HEK293 (cell line): Measurements from ENCODE around the gene AKAP12.

Experiments
- EGR2 ChIP-seq: fragments of 450-650 bp; formaldehyde crosslinking; IDR thresholded peaks from 2 replicates; pipeline ENCODE4 v1.5.1; 2016; ENCODE audit warnings: low read depth, missing biosample characterization, missing genetic modification characterization
- HOXC10 ChIP-seq: sonication (generic); formaldehyde crosslinking; IDR thresholded peaks from 2 replicates; pipeline ENCODE4 v1.8.1; 2023; ENCODE audit warnings: mild to moderate bottlenecking, missing genetic modification reagents
- IKZF3 ChIP-seq: fragments of 450-650 bp; IDR thresholded peaks from 2 replicates; pipeline ENCODE4 v1.5.0; 2018; ENCODE audit warnings: missing biosample characterization, mild to moderate bottlenecking, missing genetic modification characterization, moderate library complexity
- KLF16 ChIP-seq: fragments of 450-650 bp; formaldehyde crosslinking; IDR thresholded peaks from 2 replicates; pipeline ENCODE4 v1.5.1; 2017; ENCODE audit warnings: missing biosample characterization, missing genetic modification characterization
- KLF9 ChIP-seq: fragments of 450-650 bp; formaldehyde crosslinking; IDR thresholded peaks from 2 replicates; pipeline ENCODE4 v1.5.1; 2016; ENCODE audit warnings: missing biosample characterization, missing genetic modification characterization, low read depth
- PRDM1 ChIP-seq: fragments of 450-650 bp; formaldehyde crosslinking; IDR thresholded peaks from 2 replicates; pipeline ENCODE4; 2016; ENCODE audit warnings: missing biosample characterization, missing genetic modification characterization
- REST ChIP-seq: fragments of 450-650 bp; formaldehyde crosslinking; IDR thresholded peaks from 2 replicates; pipeline ENCODE4 v1.5.1; 2016; ENCODE audit warnings: missing biosample characterization, missing genetic modification characterization
- SCRT2 ChIP-seq: fragments of 450-650 bp; formaldehyde crosslinking; IDR thresholded peaks from 2 replicates; pipeline ENCODE4 v1.5.1; 2016; ENCODE audit warnings: missing biosample characterization, missing genetic modification characterization
- YY2 ChIP-seq: fragments of 450-650 bp; formaldehyde crosslinking; IDR thresholded peaks from 2 replicates; pipeline ENCODE4 v1.5.1; 2016; ENCODE audit warnings: missing biosample characterization, missing genetic modification characterization
- ZEB2 ChIP-seq: fragments of 450-650 bp; formaldehyde crosslinking; IDR thresholded peaks from 2 replicates; pipeline ENCODE4 v1.5.1; 2016; ENCODE audit warnings: missing biosample characterization, missing genetic modification characterization
- ZFP69B ChIP-seq: fragments of 450-650 bp; formaldehyde crosslinking; IDR thresholded peaks from 2 replicates; pipeline ENCODE4 v1.5.1; 2016; ENCODE audit warnings: missing biosample characterization, missing genetic modification characterization
- ZNF2 ChIP-seq: fragments of 450-650 bp; formaldehyde crosslinking; IDR thresholded peaks from 2 replicates; pipeline ENCODE4 v1.5.1; 2016; ENCODE audit warnings: missing biosample characterization, missing genetic modification characterization
- ZNF248 ChIP-seq: fragments of 450-650 bp; formaldehyde crosslinking; IDR thresholded peaks from 2 replicates; pipeline ENCODE4 v1.5.1; 2017; ENCODE audit warnings: missing biosample characterization, missing genetic modification characterization
- ZNF335 ChIP-seq: fragments of 450-650 bp; formaldehyde crosslinking; conservative IDR thresholded peaks from 2 replicates; pipeline ENCODE4 v1.5.1; 2016; ENCODE audit warnings: missing biosample characterization, missing genetic modification characterization
- ZNF350 ChIP-seq: fragments of 450-650 bp; formaldehyde crosslinking; IDR thresholded peaks from 2 replicates; pipeline ENCODE4 v1.5.0; 2017; ENCODE audit warnings: missing biosample characterization, mild to moderate bottlenecking, missing genetic modification characterization
- ZNF391 ChIP-seq: fragments of 450-650 bp; formaldehyde crosslinking; IDR thresholded peaks from 2 replicates; pipeline ENCODE4 v1.5.1; 2016; ENCODE audit warnings: low read depth, missing biosample characterization, missing genetic modification characterization, borderline replicate concordance
- ZNF398 ChIP-seq: fragments of 450-650 bp; formaldehyde crosslinking; IDR thresholded peaks from 2 replicates; pipeline ENCODE4 v1.5.1; 2017; ENCODE audit warnings: missing biosample characterization, missing genetic modification characterization
- ZNF596 ChIP-seq: fragments of 450-650 bp; IDR thresholded peaks from 2 replicates; pipeline ENCODE4 v1.5.0; 2018; ENCODE audit warnings: missing biosample characterization, mild to moderate bottlenecking, missing genetic modification characterization, moderate library complexity
- ZNF692 ChIP-seq: fragments of 450-650 bp; formaldehyde crosslinking; IDR thresholded peaks from 2 replicates; pipeline ENCODE4 v1.5.1; 2016; ENCODE audit warnings: missing biosample characterization, missing genetic modification characterization
- ZNF777 ChIP-seq: fragments of 450-650 bp; formaldehyde crosslinking; IDR thresholded peaks from 2 replicates; pipeline ENCODE4 v1.5.1; 2017; ENCODE audit warnings: missing biosample characterization, missing genetic modification characterization, borderline replicate concordance
- ZNF843 ChIP-seq: fragments of 450-650 bp; formaldehyde crosslinking; IDR thresholded peaks from 2 replicates; pipeline ENCODE4 v1.5.1; 2016; ENCODE audit warnings: missing biosample characterization, missing genetic modification characterization
- ZSCAN16 ChIP-seq: fragments of 450-650 bp; formaldehyde crosslinking; IDR thresholded peaks from 2 replicates; pipeline ENCODE4 v1.5.1; 2016; ENCODE audit warnings: missing biosample characterization, missing genetic modification characterization
- ZSCAN30 ChIP-seq: fragments of 450-650 bp; IDR thresholded peaks from 2 replicates; pipeline ENCODE4 v1.5.1; 2018; ENCODE audit warnings: missing biosample characterization, mild to moderate bottlenecking, missing genetic modification characterization, moderate library complexity
- ZSCAN4 ChIP-seq: fragments of 450-650 bp; formaldehyde crosslinking; IDR thresholded peaks from 2 replicates; pipeline ENCODE4 v1.5.1; 2017; ENCODE audit warnings: missing biosample characterization, missing genetic modification characterization

Gene AKAP12

GRCh38 chr6:151390851-151391470, 151.2 kb downstream of the AKAP12 start (continued):
- no peak for TF ChIP-seq ZNF398 (tag by site-specific recombination)
- TF ChIP-seq ZFP69B (tag by site-specific recombination): no peak
- TF ChIP-seq REST: no peak
- no peak for TF ChIP-seq ZNF248
- 0 out of 2 replicates have a peak, but pooled peaks have one; percentile 45 for TF ChIP-seq ZSCAN30
- TF ChIP-seq ZSCAN16 (tag by site-specific recombination): no peak
- 0 out of 2 replicates have a peak, but pooled peaks have one; percentile 22 for TF ChIP-seq ZNF391
- no peak for TF ChIP-seq ZNF596
- no peak for TF ChIP-seq PRDM1
- TF ChIP-seq ZNF692 (tag by site-specific recombination): no peak; the same call in 1 of the 2 replicates
- TF ChIP-seq KLF9 (tag by site-specific recombination): peak; percentile 57
- no peak for TF ChIP-seq IKZF3
- TF ChIP-seq ZNF335: peak; percentile 86
- TF ChIP-seq KLF16 (tag by site-specific recombination): 0 out of 2 replicates have a peak, but pooled peaks have one; percentile 34
- no peak for TF ChIP-seq SCRT2 (tag by site-specific recombination)
- TF ChIP-seq ZNF843: no peak
- no peak for TF ChIP-seq ZEB2
- peak; percentile 51; the same call in 1 of the 2 replicates for TF ChIP-seq HOXC10 (CRISPR knock-in tag)
- TF ChIP-seq ZNF2 (tag by site-specific recombination): no peak
- TF ChIP-seq ZSCAN4 (tag by site-specific recombination): no peak
- TF ChIP-seq ZNF350: no peak
- TF ChIP-seq EGR2: peak; percentile 81
- no peak for TF ChIP-seq YY2
- no peak for TF ChIP-seq ZNF777
